ENCODE measurements around the gene MAGIX.
"Not testable (repeated sequence)": the region's sequence is repeated elsewhere in the genome, so short reads cannot be mapped to it uniquely, and the experiment has no call there.

Gene MAGIX

DNA sequence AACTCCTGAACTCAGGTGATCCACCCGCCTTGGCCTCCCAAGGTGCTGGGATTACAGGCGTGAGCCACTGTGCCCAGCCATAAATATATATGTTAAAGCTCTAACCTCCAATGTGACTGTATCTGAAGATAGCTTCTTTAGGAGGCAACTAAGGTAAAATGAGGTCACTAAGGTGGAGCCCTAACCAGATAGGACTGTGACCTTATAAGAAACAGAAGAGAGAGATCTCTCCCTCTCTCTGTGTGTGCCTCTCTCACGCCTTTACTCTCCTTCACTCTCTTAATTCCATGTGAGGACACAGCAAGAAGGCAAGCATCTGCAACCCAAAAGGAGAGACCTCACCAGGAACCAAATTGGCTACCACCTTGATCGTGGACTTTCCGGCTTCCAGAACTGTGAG, 926 bp upstream of the MAGIX start:
- no peak for DNase-seq

DNA sequence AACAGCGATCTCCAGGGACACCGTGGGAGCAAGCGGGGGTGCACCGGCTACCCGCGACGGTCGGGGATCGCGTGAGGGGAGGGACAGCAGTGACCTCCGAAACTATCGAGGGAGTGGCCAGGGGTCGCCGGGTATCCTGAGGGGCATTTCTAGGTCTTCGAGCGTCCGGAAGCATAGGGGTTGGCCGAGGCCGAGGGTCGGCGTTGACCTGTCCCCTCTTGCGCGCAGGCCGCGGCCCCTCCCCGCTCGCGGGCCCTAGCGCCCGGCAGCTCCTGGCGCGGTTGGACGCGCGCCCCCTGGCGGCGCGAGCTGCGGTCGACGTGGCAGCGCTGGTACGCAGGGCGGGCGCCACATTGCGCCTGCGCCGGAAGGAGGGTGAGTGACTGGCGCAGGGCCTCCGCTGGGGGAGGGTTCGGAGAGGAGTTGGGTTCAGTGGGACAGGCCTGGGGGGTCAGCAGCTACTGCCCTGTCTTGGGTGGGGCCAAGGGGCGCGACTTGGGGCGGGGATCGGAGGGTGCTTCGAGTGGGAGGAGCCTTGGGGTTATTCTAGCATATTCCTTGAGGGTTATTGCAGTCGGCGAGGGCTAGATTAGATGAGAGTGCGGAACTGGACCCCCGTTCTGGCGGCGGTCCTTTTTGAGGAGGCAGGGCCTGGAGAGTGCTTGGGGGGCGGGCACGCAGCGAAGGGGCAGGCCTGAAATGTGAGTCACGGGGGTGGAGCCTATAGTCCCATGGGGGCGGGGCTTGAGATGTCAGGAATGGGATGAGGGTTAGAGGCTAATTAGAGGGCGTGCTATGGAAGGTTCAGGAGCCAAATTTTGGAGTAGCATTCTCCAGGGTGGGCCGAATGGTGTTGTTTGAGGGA, 1.2 kb downstream of the MAGIX start:
- DNase-seq: peak; percentile 46 to 52

DNA sequence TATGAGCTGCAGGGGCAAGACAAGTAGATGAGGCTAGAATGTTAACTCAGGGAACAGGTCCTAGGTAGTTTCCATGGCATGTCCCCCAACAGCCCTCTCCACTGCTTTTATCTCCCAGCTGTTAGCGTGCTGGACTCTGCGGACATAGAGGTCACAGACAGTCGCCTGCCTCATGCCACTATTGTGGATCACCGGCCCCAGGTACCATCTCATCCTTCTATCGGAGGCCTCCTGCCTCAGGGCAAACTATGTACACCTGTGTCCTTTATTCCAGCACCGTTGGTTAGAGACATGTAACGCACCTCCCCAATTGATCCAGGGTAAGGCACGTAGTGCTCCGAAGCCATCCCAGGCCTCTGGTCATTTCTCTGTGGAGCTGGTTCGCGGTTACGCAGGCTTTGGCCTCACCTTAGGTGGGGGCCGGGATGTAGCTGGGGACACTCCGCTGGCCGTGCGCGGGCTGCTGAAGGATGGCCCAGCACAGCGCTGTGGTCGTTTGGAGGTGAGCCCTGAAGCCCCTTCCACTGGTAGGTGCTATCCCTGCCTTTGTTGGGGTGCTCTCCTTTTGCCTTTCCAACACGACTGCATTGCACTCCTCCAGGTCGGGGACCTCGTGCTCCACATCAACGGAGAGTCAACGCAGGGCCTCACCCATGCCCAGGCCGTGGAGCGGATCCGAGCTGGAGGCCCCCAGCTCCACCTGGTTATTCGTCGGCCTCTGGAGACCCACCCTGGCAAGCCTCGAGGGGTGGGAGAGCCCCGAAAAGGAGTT, 2.2 kb downstream of the MAGIX start:
- DNase-seq: no peak

DNA sequence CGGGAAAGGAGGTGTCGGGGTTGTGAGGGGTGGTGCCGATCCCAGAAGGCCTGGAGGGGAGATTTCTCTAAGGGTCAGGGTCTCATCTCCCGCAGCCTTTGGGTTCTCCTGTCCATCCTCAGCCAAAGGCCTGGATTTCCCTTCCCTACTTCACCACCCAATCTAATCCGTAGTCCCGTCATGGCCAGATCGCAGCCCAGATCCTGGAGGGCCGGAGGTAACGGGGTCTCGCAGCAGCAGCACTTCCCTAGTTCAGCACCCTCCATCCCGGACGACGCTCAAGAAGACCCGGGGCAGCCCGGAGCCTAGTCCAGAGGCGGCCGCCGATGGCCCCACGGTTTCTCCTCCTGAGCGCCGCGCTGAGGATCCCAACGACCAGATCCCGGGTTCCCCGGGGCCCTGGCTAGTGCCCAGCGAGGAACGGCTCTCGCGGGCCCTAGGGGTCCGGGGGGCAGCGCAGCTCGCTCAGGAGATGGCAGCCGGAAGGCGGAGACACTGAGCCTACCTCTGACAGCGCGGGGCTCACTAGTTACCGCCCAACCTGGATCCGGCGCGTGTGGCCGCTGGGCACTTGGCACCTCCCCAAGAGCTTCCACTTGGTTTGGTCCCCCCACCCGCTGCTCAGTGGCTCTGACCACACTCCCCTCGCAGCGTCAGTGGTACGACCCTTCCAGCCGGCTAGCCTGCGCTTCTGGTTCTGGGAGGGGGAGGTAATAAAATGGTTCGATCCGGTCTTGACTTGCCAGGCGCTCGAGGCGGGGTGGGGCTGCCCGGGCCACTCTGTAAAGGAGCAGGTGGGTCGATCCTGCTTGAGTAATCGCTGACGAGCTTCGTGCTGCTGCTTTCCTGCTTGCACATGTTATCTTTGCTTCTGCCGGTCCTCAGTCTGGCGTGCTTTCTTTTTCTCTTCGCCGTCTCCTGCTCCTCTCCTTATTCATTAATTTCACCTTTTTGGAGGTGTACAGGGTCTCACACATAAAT, 3.6 kb downstream of the MAGIX start:
- DNase-seq: peak; percentile 49 to 54

DNA sequence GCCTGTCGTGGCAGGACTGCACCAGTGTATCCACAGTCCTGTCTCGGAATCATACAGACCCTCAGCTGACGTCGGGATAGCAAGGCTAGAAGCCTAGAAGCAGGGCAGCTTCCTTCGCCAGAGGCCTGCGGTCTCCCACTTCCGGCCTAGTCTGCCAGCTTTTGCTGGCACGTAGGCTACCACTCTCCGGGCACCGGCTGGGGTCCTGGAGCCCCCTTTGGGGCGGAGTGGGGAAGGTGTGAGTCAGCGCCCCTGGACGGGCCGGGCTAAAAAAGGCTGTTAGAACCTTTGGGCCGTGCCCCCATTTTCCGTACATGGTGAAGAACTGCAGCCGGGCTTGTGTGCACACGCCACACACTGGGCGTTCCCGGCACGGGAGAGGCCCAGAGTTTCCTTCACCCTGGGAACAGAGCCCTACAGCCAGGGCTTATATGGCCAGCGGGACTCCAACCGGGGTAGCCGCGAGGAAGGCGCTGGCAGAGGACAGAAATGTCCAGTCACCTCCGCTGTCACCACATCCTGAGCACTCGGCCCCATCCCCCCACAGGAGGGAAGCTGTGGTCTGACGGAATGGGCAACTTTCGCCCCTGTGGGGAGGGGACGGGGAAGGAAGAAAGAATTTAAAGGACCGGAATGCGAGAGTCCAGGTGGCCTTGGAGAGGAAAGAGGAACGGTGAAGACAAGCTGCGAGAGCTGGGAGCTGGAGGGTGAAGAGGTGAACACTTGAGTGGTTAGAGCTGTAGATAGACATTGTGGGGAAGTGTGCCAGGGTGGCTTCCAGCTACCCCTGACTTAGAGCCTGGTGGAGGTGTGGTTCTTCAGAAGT, 4.6 kb downstream of the MAGIX start:
- peak; percentile 80 to 84 for DNase-seq

DNA sequence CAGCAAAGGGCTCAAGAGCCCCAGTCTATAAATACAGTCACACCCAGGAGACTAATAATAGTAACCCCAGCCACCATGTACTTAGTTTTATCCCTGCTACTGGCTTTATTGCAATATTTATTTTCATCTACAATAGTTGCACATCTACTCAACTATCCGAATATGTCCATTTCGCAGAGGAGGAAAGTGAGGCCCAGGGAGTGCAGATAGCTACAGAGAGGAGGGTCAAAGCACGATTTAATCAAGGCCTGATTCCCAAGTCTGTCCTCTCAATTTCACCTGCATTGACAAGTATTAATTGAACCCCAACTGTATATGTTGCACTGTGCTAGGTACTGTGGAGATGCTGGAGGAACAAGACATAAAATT, 5.2 kb downstream of the MAGIX start:
- no peak for DNase-seq

DNA sequence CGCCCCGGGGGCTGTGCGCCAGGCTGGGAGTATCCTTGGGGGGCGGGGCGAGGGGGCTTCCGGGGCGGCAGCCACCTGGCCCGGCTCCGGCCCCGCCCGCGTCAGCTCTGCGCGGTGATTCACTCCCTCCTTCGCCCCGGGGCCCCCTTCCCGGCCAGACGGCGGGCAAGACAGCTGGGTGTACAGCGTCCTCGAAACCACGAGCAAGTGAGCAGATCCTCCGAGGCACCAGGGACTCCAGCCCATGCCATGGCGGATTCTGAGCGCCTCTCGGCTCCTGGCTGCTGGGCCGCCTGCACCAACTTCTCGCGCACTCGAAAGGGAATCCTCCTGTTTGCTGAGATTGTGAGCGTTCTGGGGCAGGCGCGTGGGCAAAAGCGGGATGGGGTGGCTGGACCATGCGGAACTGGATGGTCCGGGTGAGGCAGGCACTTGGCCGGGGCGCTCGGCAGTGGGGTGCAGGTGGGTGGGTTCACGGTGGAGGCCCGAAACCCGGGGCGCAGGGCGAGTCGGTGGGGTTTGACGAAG, 9.3 kb downstream of the MAGIX start, which contains the start of gene PLP2:
Gene PLP2, plus strand, starts transcription at position 147 of the 528 bp plus-strand sequence. Its CDS starts 103 bp downstream, at position 250.
- peak in 1 of 2 experiments; percentile 1 for DNase-seq

DNA sequence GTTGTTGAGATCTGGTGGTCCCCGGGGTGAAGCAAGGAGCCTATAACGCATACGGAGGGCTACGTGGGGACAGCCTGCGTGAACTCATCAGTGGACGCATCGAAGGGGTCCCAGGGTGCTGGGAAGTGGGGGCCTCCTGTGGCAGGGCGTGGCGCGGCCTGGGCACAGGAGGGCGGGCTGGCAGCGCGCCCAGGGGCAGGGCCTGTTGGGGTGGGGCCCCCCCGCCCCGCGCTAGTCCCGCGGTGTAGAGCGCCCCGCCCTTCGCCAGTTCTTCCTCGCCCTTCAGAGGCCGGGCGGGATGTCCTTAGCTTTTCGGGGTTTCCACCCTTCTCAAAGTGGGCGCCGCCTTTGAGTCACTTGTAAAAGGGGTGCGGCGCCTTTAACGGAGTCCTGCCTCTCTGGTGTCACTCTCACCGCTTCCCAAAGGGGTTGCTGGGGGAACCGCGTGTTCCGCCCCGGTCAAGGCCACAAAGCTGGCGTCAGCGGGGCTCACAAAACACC, 9.8 kb downstream of the MAGIX start:
- peak; percentile 71 to 72 for DNase-seq

DNA sequence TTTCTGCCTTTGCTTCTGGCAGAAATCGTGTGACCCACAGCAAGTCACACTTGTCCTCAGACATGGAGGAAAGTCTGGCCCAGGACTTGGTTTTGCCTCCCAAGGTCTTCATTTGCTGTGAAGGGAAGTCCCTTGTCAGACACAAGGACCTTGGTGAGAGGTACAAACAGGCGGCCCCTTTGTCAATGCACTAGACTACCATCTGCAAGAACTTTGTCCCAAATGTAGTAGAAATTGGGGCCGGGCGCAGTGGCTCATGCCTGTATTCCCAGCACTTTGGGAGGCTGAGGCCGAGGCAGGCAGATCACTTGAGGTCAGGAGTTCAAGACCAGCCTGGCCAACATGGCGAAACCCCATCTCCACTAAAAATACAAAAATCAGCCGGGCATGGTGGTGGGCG, 11.0 kb downstream of the MAGIX start:
- not testable (repeated sequence) for DNase-seq

DNA sequence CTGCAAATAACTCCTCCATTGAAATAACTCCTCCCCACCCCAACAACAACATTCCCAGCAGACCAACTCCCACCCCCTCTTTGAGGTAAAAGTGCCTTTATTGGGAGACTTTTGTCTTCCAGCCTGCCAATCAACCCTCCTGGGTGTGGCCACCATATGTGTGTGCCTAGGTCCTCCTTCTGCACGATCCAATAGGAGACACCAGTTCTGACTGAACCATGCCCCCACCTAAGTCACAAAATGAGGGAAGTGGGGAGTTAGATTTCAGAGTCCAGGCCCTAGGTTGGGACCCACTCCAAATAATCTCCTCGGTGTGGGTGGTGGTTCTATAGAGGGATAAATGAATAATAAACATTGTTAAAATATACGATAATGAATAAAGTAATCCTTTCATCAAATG, 12.2 kb downstream of the MAGIX start:
- no peak for DNase-seq

DNA sequence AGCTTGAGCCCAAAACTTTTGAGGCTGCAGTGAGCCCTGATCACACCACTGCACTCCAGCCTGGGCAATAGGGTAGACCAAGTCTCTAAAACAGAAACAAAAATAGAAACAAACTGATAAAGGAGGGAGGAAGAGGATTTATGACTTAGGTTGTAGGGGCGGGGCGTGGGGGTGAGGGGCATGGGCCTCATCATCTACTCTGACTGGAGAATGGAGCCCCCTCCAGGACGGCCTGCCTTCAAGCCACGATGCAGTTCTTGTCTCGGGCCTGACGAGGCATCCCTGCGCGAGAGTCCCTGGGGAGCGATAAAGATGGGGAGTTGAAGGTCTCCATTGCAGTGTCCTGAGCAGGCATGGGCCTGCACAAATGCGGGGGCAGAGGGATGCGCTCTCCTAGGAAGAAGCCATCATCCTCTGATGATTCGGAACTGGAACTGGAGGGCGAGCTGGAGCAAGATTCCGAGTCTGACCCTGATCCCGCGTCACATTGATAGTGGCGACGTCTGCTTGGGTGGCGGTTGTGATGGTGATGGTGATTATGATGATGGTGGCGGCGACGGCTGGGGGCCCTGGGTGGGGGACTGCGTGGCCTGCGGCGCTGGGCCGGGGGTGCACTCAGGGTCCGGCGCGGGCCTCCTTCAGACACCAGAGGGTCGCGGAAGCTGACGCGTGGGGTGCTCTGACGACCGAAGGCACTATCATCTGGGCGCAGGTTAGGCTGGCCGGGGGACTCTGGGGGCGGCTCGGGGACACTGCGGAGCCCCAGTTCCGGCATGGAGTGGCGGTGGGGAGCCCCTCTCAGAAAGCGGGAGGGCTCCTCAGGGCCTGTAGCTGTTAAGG, 13.1 kb downstream of the MAGIX start:
- DNase-seq: no peak

DNA sequence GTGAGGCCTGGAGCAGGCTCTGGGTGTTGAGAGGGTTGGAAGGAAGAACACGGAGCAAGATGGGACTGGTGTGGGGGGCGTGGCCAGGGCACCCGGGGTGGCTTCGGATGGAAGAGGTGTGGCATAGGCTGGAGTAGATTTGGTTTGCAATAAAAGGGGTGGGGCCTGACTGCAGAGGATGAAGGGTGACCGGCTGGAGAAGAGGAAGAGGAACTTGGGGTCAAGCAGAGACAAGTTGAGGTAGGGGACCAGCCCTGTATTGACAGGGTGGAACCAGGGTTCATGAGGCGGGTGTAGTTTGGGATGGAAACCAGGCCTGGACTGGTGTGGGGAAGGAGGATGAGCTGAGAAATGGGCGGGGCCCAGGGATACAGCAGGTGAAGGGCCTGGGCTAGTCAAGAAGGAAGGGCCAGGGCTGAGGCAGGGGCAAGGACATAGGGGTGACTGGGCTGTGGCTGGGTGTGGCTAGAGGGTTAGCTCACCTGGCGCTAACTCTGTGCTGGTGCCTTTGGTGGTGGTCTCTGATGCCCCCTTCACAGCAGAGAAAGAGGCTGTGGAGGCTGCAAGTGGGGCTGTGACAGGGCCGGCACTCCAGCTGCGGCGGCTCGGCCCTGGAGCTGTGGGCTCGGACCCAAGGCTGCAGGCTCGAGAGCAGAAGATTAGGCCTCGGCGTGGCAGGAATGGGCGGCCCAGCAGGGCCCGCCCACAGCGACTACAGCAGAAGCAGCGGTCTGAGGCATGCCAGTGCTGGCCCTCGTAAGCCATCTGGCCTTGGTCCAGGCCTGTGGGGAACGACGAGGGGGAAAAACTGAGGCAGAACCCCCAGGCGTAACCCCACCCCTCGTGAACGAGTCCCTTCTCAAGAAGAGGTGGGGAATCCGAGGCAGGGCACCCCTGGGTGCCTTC, 14.1 kb downstream of the MAGIX start:
- peak; percentile 18 to 43 for DNase-seq

DNA sequence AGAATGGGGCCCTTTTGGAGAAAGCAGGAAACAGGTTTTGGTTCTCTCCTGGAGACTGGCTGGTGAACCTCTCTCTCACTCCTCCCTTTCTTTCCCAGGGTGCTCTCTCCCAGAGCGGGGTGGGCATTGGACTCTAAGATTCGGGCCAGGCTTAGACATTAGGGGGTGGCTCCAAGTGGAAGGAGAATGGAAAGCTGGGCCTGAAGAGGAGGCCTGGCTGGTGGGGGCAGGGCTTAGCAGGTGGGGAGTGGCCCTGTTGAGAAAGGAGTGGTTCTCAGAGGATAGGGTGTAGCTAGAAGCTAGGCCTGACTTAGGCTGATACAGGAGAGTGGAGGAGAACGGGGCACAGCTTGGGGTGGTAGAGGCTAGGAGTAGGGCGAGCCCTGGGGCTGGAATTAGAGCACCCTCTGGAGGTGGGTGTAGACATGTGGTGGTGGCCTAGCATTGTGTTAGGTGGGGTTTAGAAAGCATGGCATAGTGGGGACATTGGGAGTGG, 14.8 kb downstream of the MAGIX start:
- peak; percentile 20 to 24 for DNase-seq

DNA sequence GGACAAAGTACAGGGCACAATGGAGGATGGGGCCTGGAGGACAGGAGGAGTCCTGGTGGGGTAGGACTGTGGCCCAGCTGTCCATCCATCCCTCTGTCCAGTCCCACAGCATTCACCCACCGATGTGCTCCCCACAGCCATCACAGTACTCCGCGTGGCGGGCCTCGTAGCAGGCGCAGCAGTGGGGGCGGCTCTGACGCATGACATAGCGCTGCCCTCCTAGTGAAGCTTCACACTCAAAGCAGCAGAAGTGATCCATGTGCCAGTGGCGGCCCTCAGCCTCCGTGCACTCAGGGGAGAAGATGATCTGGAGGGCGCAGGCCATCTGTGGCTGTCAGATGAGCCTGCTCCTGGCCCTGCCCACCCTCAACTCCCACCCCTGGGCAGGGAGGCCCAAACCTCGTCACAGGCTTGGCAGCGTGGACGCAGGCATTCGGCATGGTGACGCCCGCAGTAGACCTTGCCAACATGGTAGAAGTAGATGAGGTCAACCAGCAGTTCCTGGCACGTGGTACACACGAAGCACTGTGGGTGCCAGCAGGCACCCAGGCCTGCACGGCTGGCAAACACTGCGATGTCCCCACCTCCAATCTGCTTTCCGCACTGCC, 15.4 kb downstream of the MAGIX start:
- no peak for DNase-seq

DNA sequence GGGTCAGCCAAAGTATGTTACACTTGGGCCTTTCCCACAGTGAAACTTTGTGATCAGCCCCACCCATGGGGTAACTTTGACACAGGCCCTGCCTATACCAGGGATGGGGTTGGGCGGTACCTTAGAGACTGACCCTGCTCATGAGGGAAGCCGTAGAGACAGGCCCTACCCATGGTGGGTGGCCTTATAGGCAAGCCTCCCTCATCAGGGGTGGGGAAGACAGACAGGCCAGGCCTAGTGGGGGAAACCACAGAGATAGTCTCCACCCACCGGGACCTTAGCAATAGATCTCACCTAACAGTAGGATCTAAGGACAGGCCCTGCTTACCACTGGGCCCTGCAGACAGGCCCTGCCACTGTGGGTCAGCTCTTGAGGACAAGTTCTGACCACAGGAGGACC, 16.0 kb downstream of the MAGIX start:
- DNase-seq: no peak

DNA sequence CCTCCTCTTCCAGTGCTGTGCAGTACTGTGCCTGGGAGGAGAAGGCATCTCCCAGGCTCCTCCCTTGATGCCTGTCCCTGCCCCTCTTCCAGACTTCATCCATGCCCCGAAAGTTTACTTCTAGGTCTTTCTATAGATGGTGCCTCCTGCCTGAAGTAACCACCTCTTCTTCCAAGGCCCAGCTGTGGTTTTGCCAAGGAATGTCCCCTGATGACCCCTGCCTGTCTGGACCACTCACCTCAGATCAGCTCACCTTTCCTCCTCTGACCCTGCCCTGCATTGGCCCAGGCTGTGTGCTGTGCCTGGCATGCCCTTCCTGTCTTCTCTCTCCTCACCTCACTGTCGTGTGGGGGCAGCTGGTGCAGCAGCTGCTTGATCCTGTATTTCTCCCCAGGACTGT, 16.8 kb downstream of the MAGIX start:
- no peak for DNase-seq

DNA sequence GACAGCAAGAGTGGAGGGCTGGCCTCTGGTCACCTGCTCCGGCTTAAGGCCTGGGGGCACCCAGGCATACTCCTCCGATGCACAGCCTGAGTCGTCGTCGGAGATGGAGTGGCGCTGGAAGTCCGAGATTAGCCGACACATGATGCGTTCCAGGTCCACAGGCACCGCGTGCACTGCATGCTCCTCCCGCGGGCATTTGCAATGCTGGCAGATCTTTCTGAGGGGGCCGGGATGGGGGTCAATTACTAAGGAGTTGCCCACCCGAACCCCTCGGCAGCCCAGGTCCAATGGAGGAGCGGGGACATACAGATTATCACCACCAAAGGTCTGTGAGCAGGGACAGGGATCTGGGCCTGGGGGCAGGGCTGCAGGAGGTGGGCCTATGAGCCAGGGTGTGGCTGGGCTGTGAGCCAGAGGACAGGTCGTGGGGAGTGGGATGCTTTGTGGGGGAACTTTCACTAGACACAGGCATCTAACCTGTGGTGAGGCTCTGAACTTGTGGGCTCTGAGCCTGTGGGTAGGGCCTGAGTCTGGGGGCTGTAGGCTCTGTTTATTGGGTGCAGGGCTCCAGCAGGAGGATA, 21.2 kb downstream of the MAGIX start:
- DNase-seq: no peak

Data from AML-193 (cell line).